Activated CD4-positive, alpha-beta T cell treated with anti-CD3 and anti-CD28 coated beads, Interleukin-2, amount 50 U/mL, for 16 hours (primary cell): ENCODE data around the gene PTCSC3.
"Not testable (repeated sequence)": the region's sequence is repeated elsewhere in the genome, so short reads cannot be mapped to it uniquely, and the experiment has no call there.

Experiments used
- DNase-seq: peaks from one replicate; pipeline ENCODE4 v3.0.0-alpha.2; 2020

PTCSC3 gene

GRCh38 chr14:36171607-36172006 is 4.9 kb downstream of the PTCSC3 start:
- DNase-seq, result no peak

GRCh38 chr14:36167431-36167830 is 9.1 kb downstream of the PTCSC3 start:
- DNase-seq, result no peak

- no peak for DNase-seq
These were observed 13.1 kb downstream of the PTCSC3 start for GRCh38 chr14:36163451-36163850.

- DNase-seq, result no peak
These were observed 14.3 kb downstream of the PTCSC3 start for GRCh38 chr14:36162267-36162666.

GRCh38 chr14:36161776-36162175 is 14.7 kb downstream of the PTCSC3 start:
- no peak for DNase-seq

- no peak for DNase-seq
These were observed 25.2 kb downstream of the PTCSC3 start for GRCh38 chr14:36151335-36151734.

GRCh38 chr14:36134038-36134437 is 42.5 kb downstream of the PTCSC3 start:
- DNase-seq, result no peak

- no peak for DNase-seq
These were observed 43.7 kb downstream of the PTCSC3 start for GRCh38 chr14:36132826-36133225.

GRCh38 chr14:36130186-36130585 is 46.3 kb downstream of the PTCSC3 start:
- no peak for DNase-seq

GRCh38 chr14:36129181-36129580 is 47.3 kb downstream of the PTCSC3 start:
- no peak for DNase-seq

GRCh38 chr14:36113341-36113740 is 63.2 kb downstream of the PTCSC3 start:
- DNase-seq, result no peak

- peak; percentile 24 for DNase-seq
These were observed 64.5 kb downstream of the PTCSC3 start for GRCh38 chr14:36111822-36112583.

- DNase-seq, result no peak
These were observed 71.1 kb downstream of the PTCSC3 start for GRCh38 chr14:36105401-36105800.

- not testable (repeated sequence) for DNase-seq
These were observed 72.3 kb downstream of the PTCSC3 start for GRCh38 chr14:36104258-36104657.

GRCh38 chr14:36099619-36100018 is 76.9 kb downstream of the PTCSC3 start:
- no peak for DNase-seq

- DNase-seq, result no peak
These were observed 79.2 kb downstream of the PTCSC3 start for GRCh38 chr14:36097356-36097755.

GRCh38 chr14:36096090-36096489 is 80.4 kb downstream of the PTCSC3 start:
- DNase-seq, result no peak

GRCh38 chr14:36094963-36095362 is 81.6 kb downstream of the PTCSC3 start:
- no peak for DNase-seq

GRCh38 chr14:36091096-36091495 is 85.4 kb downstream of the PTCSC3 start:
- no peak for DNase-seq

- DNase-seq, result no peak
These were observed 89.1 kb downstream of the PTCSC3 start for GRCh38 chr14:36087411-36087810.

- no peak for DNase-seq
These were observed 89.7 kb downstream of the PTCSC3 start for GRCh38 chr14:36086629-36087395.

GRCh38 chr14:36085861-36086260 is 90.7 kb downstream of the PTCSC3 start:
- no peak for DNase-seq
